Measurements from ENCODE around the gene LRMDA. TPM values are rescaled to one million over a fixed set of nuclear protein-coding genes. Genes with fewer than 3 reads are reported as not detected.

Gene LRMDA
- total RNA-seq, 1 donor = under 0.01 TPM

GRCh38 chr10:75394221-75394620 lies 37.2 kb upstream of the LRMDA start:
- no peak overlapping the region for H3K4me3 ChIP-seq (ENCODE audit: low read depth, low read length)
- DNase-seq (ENCODE audit: low read depth) = no peak
- TF ChIP-seq, protein P1, sequence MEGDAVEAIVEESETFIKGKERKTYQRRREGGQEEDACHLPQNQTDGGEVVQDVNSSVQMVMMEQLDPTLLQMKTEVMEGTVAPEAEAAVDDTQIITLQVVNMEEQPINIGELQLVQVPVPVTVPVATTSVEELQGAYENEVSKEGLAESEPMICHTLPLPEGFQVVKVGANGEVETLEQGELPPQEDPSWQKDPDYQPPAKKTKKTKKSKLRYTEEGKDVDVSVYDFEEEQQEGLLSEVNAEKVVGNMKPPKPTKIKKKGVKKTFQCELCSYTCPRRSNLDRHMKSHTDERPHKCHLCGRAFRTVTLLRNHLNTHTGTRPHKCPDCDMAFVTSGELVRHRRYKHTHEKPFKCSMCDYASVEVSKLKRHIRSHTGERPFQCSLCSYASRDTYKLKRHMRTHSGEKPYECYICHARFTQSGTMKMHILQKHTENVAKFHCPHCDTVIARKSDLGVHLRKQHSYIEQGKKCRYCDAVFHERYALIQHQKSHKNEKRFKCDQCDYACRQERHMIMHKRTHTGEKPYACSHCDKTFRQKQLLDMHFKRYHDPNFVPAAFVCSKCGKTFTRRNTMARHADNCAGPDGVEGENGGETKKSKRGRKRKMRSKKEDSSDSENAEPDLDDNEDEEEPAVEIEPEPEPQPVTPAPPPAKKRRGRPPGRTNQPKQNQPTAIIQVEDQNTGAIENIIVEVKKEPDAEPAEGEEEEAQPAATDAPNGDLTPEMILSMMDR (IDR thresholded peaks at IDR 0.05; ENCODE audit: insufficient read depth, low read depth, low read length) = no peak

- DNase-seq (ENCODE audit: low read depth) = no peak
- TF ChIP-seq, protein P1 (IDR thresholded peaks at IDR 0.05; ENCODE audit: insufficient read depth, low read depth, low read length) = peak; percentile 66
Observed at GRCh38 chr10:75395066-75395931, 36.1 kb upstream of the LRMDA start.

DNA sequence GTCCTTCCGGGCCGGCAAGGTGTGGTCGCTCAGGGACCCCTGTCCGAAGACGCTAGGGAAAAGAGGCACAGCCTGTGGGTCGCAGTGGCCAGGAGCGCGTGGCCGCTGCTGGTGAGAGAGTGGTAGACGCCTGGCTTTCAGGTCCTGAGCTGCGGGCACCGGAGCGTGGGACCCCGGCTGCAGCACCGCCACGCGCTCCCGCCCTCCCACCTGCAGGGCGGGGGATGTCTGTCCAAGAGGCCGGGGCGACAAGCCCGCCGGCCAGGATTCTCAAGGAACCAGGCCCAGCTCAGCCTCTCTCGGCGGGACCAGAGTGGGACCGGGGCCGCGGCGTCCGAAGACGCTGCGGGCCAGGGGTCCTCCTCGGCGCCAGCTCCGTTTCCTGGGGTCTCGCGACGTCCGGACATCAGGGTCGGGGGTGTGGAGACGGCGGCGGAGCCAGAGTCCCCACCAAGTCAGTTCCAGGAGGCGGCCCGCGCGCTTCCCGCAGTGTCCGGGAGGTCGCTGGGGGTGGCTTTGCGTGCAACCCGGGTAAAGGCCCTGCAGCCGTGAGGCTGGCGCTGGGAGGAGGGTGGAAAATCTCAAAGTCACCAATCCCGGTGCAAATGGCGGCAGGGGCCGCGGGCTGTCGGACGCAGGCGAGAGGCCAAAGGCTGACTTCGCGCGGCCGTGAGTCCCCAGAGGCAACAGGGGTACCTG lies 35.3 kb upstream of the LRMDA start:
- H3K4me3 ChIP-seq (ENCODE audit: low read depth, low read length) = peak overlapping the region; percentile 92
- DNase-seq (ENCODE audit: low read depth) = no peak
- TF ChIP-seq, protein P1 (IDR thresholded peaks at IDR 0.05; ENCODE audit: insufficient read depth, low read depth, low read length) = no peak

More at GRCh38 chr10:75395066-75395931, 36.1 kb upstream of the LRMDA start:
- peak overlapping the region; percentile 15 for H3K4me3 ChIP-seq (ENCODE audit: low read depth, low read length)

GRCh38 chr10:75396631-75397495 lies 34.6 kb upstream of the LRMDA start:
- H3K4me3 ChIP-seq (ENCODE audit: low read depth, low read length) = peak overlapping the region; percentile 92
- TF ChIP-seq, protein P1 (IDR thresholded peaks at IDR 0.05; ENCODE audit: insufficient read depth, low read depth, low read length) = no peak
- no peak for DNase-seq (ENCODE audit: low read depth)

GRCh38 chr10:75397496-75398199 lies 33.8 kb upstream of the LRMDA start:
- DNase-seq (ENCODE audit: low read depth) = no peak
- H3K4me3 ChIP-seq (ENCODE audit: low read depth, low read length) = peak overlapping the region; percentile 92
- TF ChIP-seq, protein P1 (IDR thresholded peaks at IDR 0.05; ENCODE audit: insufficient read depth, low read depth, low read length) = no peak

GRCh38 chr10:75398200-75398691 lies 33.2 kb upstream of the LRMDA start:
- no peak for DNase-seq (ENCODE audit: low read depth)
- TF ChIP-seq, protein P1 (IDR thresholded peaks at IDR 0.05; ENCODE audit: insufficient read depth, low read depth, low read length) = no peak
- H3K4me3 ChIP-seq (ENCODE audit: low read depth, low read length) = peak overlapping the region; percentile 92

Data from fibroblast of villous mesenchyme (primary cell).